H1 (cell line): Measurements from ENCODE around the gene HIVEP3.

Source experiments
- EZH2 ChIP-seq: fragments of 200-600 bp; sonication (generic); IDR thresholded peaks from 2 replicates; pipeline ENCODE4 v1.7.1; 2012; ENCODE audit warnings: low read depth, mild to moderate bottlenecking, moderate library complexity, low read length, inconsistent platforms; ENCODE audit not compliant: severe bottlenecking
- JUN ChIP-seq: IDR thresholded peaks from 2 replicates; pipeline ENCODE4 v1.6.1; 2011; ENCODE audit warnings: low read depth, mild to moderate bottlenecking, improper control_type of control experiment, low read length
- MAFK ChIP-seq: IDR thresholded peaks from 2 replicates; pipeline ENCODE4 v1.6.1; 2012; ENCODE audit warnings: low read depth, mild to moderate bottlenecking, improper control_type of control experiment, low read length
- TEAD4 ChIP-seq: IDR thresholded peaks from 2 replicates; pipeline ENCODE4 v1.6.1; 2012; ENCODE audit warnings: low read depth, low read length, inconsistent platforms, mixed read lengths
- TF ChIP-seq, protein P1 (sequence below), 3 experiments: IDR thresholded peaks; 1 replicate in 2 of 3; 2 replicates in 1 of 3; pipeline versions ENCODE4 v1.5.1 to v1.6.1; 2011; ENCODE audit warnings: low read length in 3 of 3, mild to moderate bottlenecking in 3 of 3, inconsistent platforms in 2 of 3, low read depth in 1 of 3, moderate library complexity in 1 of 3; ENCODE audit not compliant: insufficient read depth in 1 of 3; ENCODE audit errors: control extremely low read depth in 1 of 3

DNA sequence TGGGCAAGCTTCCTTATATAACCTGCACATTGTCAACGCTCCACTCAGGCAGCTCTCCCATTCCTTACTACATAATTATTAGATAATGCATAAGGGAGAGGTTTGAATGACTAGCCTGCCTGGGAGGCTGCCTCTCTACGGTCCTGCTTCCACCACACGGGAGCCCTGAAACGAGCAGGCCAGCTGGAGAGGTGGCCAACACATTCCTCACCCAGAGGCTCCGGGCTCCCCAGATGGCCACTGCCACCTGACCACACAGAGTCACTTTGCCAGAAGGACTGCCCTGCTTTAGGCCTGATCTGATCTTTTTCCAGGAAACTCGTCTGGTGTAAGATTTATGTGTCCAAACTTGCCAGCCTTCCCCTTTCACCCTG, 27.9 kb downstream of the HIVEP3 start:
- TF ChIP-seq JUN (no peak), EZH2 (no peak), TEAD4 (no peak), MAFK (no peak)
- TF ChIP-seq, protein P1, sequence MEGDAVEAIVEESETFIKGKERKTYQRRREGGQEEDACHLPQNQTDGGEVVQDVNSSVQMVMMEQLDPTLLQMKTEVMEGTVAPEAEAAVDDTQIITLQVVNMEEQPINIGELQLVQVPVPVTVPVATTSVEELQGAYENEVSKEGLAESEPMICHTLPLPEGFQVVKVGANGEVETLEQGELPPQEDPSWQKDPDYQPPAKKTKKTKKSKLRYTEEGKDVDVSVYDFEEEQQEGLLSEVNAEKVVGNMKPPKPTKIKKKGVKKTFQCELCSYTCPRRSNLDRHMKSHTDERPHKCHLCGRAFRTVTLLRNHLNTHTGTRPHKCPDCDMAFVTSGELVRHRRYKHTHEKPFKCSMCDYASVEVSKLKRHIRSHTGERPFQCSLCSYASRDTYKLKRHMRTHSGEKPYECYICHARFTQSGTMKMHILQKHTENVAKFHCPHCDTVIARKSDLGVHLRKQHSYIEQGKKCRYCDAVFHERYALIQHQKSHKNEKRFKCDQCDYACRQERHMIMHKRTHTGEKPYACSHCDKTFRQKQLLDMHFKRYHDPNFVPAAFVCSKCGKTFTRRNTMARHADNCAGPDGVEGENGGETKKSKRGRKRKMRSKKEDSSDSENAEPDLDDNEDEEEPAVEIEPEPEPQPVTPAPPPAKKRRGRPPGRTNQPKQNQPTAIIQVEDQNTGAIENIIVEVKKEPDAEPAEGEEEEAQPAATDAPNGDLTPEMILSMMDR (IDR thresholded peaks at IDR 0.05; ENCODE audit: control extremely low read depth in 1 of 3, insufficient read depth in 1 of 3, low read depth in 1 of 3, low read length in 3 of 3): no peak
